DND-41 (cell line): ENCODE measurements around the gene ACTR10.

Experiments
- ATAC-seq: fragments of 200-7000 bp; cut with Tn5 transposase; 3 replicates; pipeline ENCODE4 v1.9.1; 2021; ENCODE audit warnings: low read depth; ENCODE audit not compliant: insufficient read depth
- DNase-seq: peaks from one replicate; pipeline ENCODE4 v3.0.0-alpha.2; 2020
- H2AFZ ChIP-seq: 2 replicates; pipeline ENCODE4 v1.6.0; 2012; ENCODE audit warnings: low read depth, low read length
- H3K27ac ChIP-seq: 2 replicates; pipeline ENCODE4 v1.5.1; 2012; ENCODE audit warnings: low read length, inconsistent platforms
- H3K27me3 ChIP-seq: fragments of 200-600 bp; sonication (generic); 2 replicates; pipeline ENCODE4 v1.6.0; 2012; ENCODE audit warnings: low read length, mild to moderate bottlenecking, inconsistent platforms; ENCODE audit not compliant: insufficient read depth, poor library complexity
- H3K36me3 ChIP-seq: 2 replicates; pipeline ENCODE4 v1.5.1; 2012; ENCODE audit warnings: low read length, inconsistent platforms; ENCODE audit not compliant: insufficient read depth
- H3K4me1 ChIP-seq: 2 replicates; pipeline ENCODE4 v1.5.1; 2012; ENCODE audit warnings: mild to moderate bottlenecking, low read length; ENCODE audit not compliant: insufficient read depth
- H3K4me2 ChIP-seq: 2 replicates; pipeline ENCODE4 v1.6.0; 2012; ENCODE audit warnings: mild to moderate bottlenecking, moderate library complexity, low read length, inconsistent platforms; ENCODE audit not compliant: insufficient read depth
- H3K4me3 ChIP-seq, 2 experiments: fragments of 200-600 bp in 1 of 2; shearing (Covaris generic) in 1 of 2; 2 replicates each; pipeline ENCODE4 v1.5.1; 2012 to 2016; ENCODE audit warnings: inconsistent platforms in 2 of 2, low read length in 2 of 2, mild to moderate bottlenecking in 2 of 2, low read depth in 1 of 2, moderate library complexity in 1 of 2
- H3K79me2 ChIP-seq: 2 replicates; pipeline ENCODE4 v1.6.0; 2012; ENCODE audit warnings: low read length, inconsistent platforms; ENCODE audit not compliant: insufficient read depth
- H3K9ac ChIP-seq: 2 replicates; pipeline ENCODE4 v1.6.0; 2012; ENCODE audit warnings: low read depth, mild to moderate bottlenecking, inconsistent platforms, low read length, moderate library complexity
- H3K9me3 ChIP-seq: 2 replicates; pipeline ENCODE4 v1.5.1; 2012; ENCODE audit warnings: low read length, moderate library complexity, mild to moderate bottlenecking, inconsistent platforms; ENCODE audit not compliant: insufficient read depth, severe bottlenecking
- H4K20me1 ChIP-seq: 2 replicates; pipeline ENCODE4 v1.6.0; 2012; ENCODE audit warnings: low read length; ENCODE audit not compliant: insufficient read depth
- CTCF ChIP-seq: IDR thresholded peaks from 2 replicates; pipeline ENCODE4 v1.5.1; 2012; ENCODE audit warnings: borderline replicate concordance, low read length, moderate library complexity, mild to moderate bottlenecking; ENCODE audit not compliant: poor library complexity, severe bottlenecking; ENCODE audit errors: extremely low read depth
- EZH2 ChIP-seq: IDR thresholded peaks from 3 replicates; pipeline ENCODE4 v1.6.1; 2012; ENCODE audit warnings: borderline replicate concordance, low read depth, mild to moderate bottlenecking, moderate library complexity, low read length, inconsistent platforms; ENCODE audit not compliant: severe bottlenecking

The ACTR10 gene

DNA sequence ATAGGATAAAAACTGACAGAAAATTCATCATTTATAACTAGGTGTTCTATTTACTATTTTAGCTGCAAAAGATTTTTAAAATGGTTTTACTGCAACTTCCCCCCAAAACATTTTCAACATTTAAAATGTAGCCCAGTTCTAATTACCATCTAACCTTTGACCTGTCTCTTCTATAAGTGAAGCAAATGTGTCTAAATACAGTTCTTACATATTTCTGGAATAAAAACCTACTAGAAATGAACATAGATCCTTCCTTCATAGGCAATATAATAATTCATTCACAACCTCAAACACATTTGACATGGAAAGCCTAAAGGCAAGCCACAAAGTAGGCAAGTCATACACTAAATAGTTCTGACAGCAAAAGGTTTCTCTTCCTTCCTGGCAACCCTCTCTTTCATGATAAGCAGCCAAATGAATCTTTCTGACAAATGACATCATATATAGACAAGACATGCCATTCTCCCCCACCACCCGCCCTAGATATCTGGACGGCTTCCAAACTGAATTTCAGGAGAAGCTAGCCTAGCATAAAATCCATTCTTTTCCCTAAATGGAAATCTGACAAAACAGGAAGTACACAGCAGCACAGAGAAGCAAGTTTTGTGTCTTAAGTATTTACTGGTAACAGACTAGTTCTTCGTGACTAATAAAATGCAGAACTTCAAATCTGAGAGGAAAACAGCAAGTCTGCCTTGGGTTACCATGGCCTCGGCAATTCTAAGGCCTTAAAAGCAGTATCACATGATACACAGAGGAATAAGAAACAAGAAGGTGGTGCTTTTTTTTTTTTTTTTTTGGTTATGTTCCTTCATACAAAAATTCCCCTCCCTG, 81.2 kb downstream of the ACTR10 start:
- H3K9ac ChIP-seq, result no peak overlapping the region
- ATAC-seq (peak; percentile 22; the same call in 1 of the 3 replicates), DNase-seq (no peak)
- no peak overlapping the region for H2AFZ ChIP-seq
- no peak overlapping the region for H3K4me2 ChIP-seq
- peaks cover 91% of the 10 kb centered on the region for H3K36me3 ChIP-seq
- no peak overlapping the region for H3K4me3 ChIP-seq
- no peaks in the 10 kb centered on the region for H3K27me3 ChIP-seq
- H4K20me1 ChIP-seq, result peaks cover 53% of the 10 kb centered on the region
- H3K4me1 ChIP-seq, result peaks cover 2% of the 10 kb centered on the region; the same call in 1 of the 2 replicates
- H3K27ac ChIP-seq, result no peak overlapping the region
- H3K9me3 ChIP-seq, result no peaks in the 10 kb centered on the region
- peaks cover 99% of the 10 kb centered on the region for H3K79me2 ChIP-seq
- no peak for TF ChIP-seq CTCF
- TF ChIP-seq EZH2, result no peak

DNA sequence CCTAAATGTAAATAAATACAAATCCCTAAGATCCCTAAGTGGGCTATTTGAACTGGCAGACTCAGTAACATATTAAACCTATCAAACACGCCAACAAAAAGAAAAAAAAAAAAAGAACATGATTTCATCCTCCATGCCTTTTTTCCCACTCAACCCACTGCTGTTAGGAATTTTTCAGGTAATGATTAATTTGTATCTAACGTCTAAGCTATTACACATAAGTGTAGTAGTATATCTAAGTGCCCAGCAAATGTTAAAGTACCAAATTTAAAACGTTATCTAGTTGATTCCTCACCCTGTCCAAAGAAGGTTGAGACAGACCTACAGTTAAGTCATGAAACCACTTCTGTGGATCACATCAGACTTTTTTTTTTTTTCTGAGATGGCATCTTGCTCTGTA, 82.0 kb downstream of the ACTR10 start:
- no peak for ATAC-seq
- no peak for DNase-seq
- no peak overlapping the region for H3K4me3 ChIP-seq
- H3K27ac ChIP-seq, result no peak overlapping the region
- TF ChIP-seq EZH2 (no peak), CTCF (no peak)
- H3K36me3 ChIP-seq, result peaks cover 91% of the 10 kb centered on the region
- H3K79me2 ChIP-seq, result peaks cover 99% of the 10 kb centered on the region
- H2AFZ ChIP-seq, result no peak overlapping the region
- H3K4me2 ChIP-seq, result no peak overlapping the region
- H3K9me3 ChIP-seq, result no peaks in the 10 kb centered on the region
- H3K27me3 ChIP-seq, result no peaks in the 10 kb centered on the region
- H4K20me1 ChIP-seq, result peaks cover 47% of the 10 kb centered on the region
- no peak overlapping the region for H3K9ac ChIP-seq
- H3K4me1 ChIP-seq, result no peaks in the 10 kb centered on the region; the same call in 1 of the 2 replicates

- Histone ChIP-seq H3K27me3 (no peaks in the 10 kb centered on the region), H3K4me3 (no peak overlapping the region), H3K79me2 (peaks cover 99% of the 10 kb centered on the region), H4K20me1 (peaks cover 48% of the 10 kb centered on the region), H3K27ac (no peak overlapping the region), H3K36me3 (peaks cover 92% of the 10 kb centered on the region), H3K9me3 (no peaks in the 10 kb centered on the region), H3K4me1 (no peaks in the 10 kb centered on the region; the same call in 1 of the 2 replicates), H3K9ac (no peak overlapping the region), H3K4me2 (no peak overlapping the region), H2AFZ (no peak overlapping the region)
- no peak for DNase-seq
- ATAC-seq, result no peak
- TF ChIP-seq CTCF (no peak), EZH2 (no peak)
These were observed 83.1 kb downstream of the ACTR10 start for GRCh38 chr14:58282925-58283593.
